Measurements from ENCODE around the gene CRYGB. TPM values are rescaled to one million over a fixed set of nuclear protein-coding genes. Genes with fewer than 3 reads are reported as not detected.

The CRYGB gene
- total RNA-seq = not detected in 2 replicates

GRCh38 chr2:208146006-208146405 lies at the start of gene CRYGB:
TSS of gene CRYGB (minus strand) at chr2:208146158. CDS start at chr2:208146120, 38 bp downstream.

GRCh38 chr2:208189810-208190503 lies 44.0 kb upstream of the CRYGB start, which contains the start of gene C2orf80:
TSS of gene C2orf80 (minus strand) at chr2:208190030. CDS start at chr2:208186986, 3,044 bp downstream.

GRCh38 chr2:208163489-208163888 lies 17.5 kb upstream of the CRYGB start, which contains the start of gene CRYGA:
TSS of gene CRYGA (minus strand) at chr2:208163589. CDS start at chr2:208163556, 33 bp downstream.

GRCh38 chr2:208129744-208130711 lies 15.9 kb downstream of the CRYGB start, which contains the start of gene CRYGC:
TSS of gene CRYGC (minus strand) at chr2:208129828. CDS start at chr2:208129792, 36 bp downstream.

DNA sequence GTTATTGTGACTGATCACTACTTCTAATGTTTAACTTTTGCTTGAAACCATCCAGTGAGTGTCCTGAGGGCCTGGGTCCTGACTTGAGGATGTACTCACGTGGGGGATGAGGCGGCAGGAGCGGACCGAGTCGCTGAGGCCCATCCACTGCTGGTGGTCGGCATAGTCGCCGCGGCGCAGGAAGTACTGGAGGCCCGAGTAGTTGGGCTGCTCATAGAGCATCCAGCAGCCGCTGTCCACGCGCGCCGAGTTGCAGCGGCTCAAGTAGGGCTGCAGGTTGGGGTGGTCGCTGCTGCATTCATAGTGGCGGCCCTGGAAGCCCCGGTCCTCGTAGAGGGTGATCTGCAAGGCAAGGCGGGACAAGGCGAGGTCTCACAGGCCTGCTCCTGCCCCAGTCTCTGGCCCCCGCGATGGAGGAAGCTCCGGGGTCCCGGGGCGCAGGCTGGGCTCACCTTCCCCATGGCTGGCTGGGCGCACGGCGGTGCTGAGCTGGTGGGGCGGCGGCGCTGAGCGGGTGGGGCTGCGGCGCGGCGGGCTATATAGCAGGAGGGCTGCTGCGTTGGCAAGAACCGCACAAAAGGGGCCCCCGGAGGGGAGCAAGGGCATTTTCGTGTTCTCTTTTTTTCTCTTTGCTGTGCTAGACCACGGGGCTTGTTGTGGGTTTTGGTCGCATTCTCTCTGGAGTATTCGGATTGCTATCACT lies 21.8 kb downstream of the CRYGB start, which contains the start of gene CRYGD:
Gene CRYGD, minus strand, starts transcription at position 512 of the 703 bp plus-strand sequence. Its CDS starts 51 bp downstream, at position 461.

Other genes with a start within 250 kb of the CRYGB start
- gene PLEKHM3, start 120.6 kb downstream of the CRYGB start, total RNA-seq = 8.1 and 11.1 TPM in 2 replicates
- not detected in 2 replicates for gene CRYGD, start 21.6 kb downstream of the CRYGB start, total RNA-seq
- gene CRYGC, start 16.3 kb downstream of the CRYGB start, total RNA-seq = not detected in 2 replicates
- gene CRYGA, start 17.4 kb upstream of the CRYGB start, total RNA-seq = not detected in 2 replicates
- gene C2orf80, start 43.9 kb upstream of the CRYGB start, total RNA-seq = not detected in 2 replicates
- 115 and 191 TPM in 2 replicates for gene IDH1, start 108.9 kb upstream of the CRYGB start, total RNA-seq
- 21.4 and 28.4 TPM in 2 replicates for gene PIKFYVE, start 120.1 kb upstream of the CRYGB start, total RNA-seq